ENCODE data around the gene ADAMTS8.

The ADAMTS8 gene

DNA sequence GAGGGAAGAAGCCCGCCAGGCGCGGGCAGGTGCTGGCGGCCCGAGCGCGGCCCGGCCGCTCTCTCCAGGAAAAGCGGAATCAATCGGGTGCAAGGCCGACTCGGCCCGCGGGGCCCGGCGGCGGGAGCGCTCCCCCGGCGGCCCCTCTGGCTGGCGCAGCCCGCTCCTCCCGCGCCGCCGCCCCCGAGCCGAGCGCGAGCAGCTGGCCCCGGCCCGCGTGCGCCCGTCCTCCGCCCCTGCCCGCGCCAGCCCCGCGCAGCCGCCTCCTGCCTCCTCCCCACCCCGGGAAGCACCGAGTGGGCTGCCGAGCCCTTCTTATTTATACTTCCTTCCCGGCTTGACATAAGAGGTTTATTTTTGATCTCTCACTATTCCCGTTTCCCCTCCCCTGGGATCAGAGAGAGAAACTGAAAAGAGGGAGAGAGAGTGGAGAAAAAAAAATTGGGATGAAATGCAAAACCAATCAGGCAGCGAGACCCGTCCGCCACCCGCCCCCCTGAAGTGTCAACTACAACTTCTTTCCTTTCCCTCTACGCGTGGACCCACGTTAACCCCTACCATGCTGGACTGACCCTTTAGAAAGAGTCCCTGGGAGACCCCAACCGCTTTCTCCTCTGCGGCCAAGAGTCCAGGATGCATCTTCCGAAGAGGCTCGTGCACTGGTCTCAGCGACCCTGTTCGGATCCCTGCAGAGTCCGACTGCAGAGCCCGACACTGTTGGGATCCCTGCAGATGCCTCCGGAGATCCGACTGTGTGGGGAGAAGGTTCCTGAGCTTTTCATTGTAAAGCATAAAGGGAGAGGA lies at the start of gene ADAMTS8:
ADAMTS8 (minus strand) TSS at position 294 of the 804 bp plus-strand sequence. CDS start 323 bp downstream, outside the sequence.
- no peak for DNase-seq

DNA sequence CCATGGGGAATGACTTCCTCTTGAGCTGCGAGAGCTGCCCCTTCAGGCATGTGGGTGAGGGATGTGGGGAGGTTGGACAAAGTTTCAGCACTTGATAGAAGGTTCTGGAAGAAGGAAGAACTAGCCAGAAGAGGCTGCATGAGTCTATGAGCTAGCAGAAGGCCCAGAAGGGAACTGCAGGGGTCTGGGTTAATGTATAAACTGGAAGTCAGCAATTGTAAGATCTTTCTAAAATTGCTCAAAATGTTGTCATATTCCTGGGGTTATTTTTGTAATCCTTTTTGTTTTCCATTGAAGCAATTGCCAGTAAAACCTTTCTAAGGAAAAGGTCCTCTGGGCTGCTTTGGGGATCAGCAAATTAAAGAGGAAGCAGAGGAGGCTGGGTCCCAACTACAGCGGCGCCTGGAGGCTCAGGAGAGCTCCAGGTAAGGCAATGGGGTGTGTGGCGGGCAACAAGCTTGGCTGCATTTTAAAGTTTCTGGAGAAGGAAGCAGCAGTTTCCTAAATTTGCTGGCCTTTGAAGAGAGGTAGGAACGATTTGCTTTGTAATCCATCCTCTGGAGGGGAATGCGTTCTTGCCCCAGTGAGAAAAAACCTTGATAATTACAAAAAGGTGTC lies 49.3 kb upstream of the ADAMTS8 start:
- no peak for DNase-seq

- DNase-seq, result no peak
Observed at GRCh38 chr11:130476922-130477491, 48.6 kb upstream of the ADAMTS8 start.

DNA sequence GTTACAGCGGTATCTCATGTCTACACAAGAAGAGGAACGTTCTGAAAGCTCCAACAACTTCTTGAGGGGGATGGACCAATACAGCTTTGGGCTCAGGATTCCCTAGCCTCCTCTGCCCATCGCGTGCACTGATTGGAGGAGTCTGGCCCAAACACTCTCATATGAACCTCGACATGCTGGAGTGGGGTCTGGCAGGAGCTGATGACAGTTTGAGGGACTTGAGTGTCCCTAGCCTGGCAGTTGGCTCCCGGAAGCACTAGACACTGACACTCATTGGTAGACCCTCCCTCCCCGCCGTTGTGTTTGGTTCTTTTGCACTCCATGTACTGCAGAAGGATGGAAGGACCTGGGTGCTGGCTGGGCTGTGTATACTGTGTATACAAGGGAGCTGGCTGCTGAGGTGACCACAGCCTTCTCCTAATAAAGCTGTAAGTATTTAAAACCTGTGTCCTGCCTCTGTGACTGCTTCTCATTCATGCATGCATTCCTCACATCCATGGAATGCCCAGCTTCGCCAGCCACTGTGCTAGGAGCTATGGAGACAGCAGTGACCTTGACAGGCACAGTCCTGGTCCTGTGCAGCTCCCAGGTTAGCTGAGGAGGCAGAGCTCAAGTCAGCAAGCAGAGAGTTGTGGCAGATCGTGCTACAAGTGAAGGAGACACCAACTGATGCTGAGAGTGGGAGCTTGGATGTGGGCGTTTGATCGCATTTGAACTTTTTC lies 48.0 kb upstream of the ADAMTS8 start:
- DNase-seq, result no peak

DNA sequence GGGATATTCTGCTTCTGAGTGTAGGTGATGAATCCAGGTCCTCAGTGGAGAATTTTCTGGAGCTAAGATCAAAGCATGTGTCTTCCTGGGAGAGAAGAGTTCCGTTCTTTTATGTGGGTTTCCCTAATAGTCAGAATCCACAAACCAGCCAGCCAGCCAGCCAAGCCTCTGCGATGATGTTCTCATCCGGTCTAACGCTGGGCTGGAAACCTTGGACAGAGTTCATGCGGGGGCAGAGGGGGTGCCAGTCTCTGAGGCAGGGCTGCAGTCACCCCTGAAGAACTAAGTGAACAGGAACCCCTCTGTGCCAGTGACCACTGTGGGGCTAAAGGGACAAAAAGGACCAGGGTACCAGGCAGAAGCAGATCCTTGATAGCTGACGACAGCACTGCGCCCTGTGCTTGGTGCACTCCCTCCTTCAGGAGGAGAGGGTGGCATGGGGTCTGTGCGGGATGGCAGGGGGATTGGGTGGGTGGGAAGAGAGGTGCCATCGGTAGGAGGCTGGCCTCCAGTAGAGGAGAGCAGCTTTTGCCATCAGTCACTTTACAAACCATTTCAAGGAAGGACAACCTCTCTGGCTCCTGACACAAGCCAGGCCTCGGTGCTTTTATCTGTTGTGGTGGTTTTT lies 47.1 kb upstream of the ADAMTS8 start:
- no peak for DNase-seq

DNA sequence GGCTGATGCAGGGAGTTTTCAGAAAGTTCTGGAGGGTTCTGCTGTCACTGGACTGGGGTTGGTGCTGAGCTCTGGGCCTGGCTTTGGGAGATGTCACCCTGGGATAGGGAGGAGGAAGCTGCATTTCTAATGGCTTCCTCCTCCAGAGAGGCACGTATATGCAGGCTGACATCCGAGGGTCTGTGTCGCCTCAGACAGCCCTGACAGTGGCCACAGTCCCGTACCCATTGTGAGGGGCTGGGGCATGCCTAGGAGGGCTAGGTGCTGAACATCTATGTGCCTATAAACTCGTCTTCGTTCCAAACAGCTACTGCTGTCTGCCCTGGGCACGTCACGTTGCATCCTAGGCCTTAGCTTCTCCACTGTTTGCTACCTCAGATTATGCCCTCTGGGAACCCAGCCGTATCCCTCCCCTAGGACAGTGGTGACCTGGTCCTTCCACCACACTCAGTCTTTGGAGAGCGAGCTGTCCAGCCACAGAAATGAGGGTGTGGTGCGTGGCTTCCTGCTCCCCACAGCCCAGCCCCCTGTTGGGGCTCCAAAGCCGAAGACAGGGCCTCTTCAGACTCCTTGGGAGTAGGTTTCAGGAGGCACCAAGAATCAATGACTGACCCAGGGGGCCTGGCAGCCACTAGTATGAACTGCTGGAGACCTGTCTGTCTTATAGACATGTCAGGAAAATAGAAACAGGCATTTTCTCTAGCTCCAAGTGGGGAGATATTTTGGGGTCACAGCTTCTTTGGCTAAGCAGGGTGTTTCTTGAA lies 46.4 kb upstream of the ADAMTS8 start:
- DNase-seq, result no peak

DNA sequence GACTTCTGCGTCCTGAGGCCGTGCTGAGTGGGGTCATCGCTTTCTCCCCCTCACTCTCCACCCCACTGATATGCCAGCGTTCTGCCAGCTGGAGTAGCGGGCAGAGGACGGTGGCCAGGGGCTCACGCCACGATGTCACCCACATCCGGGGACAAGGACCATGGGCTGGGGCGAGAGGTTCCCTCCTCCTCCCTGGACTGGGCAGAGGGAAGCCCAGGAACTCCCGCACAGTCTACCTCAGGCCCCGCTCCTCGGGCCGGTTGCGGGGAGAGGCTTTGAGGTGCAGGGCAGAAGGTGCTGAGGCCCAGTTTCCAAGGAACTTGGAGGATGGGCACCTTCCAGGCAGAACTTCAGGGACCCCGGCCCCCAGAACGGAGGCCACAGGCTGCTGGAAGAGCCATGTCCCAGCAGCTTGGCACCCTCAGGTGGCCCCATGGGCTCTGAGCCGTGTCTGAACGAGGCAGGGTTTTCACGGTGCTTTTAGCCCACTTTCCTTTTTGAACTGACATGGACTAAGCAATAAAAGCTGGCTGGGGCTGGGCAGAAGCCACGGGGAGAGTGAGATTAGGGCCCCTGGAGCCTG lies 45.5 kb upstream of the ADAMTS8 start:
- no peak for DNase-seq

- no peak for DNase-seq
Observed at GRCh38 chr11:130473056-130473794, 44.8 kb upstream of the ADAMTS8 start.

GRCh38 chr11:130472434-130472961 lies 44.1 kb upstream of the ADAMTS8 start:
- no peak for DNase-seq

DNA sequence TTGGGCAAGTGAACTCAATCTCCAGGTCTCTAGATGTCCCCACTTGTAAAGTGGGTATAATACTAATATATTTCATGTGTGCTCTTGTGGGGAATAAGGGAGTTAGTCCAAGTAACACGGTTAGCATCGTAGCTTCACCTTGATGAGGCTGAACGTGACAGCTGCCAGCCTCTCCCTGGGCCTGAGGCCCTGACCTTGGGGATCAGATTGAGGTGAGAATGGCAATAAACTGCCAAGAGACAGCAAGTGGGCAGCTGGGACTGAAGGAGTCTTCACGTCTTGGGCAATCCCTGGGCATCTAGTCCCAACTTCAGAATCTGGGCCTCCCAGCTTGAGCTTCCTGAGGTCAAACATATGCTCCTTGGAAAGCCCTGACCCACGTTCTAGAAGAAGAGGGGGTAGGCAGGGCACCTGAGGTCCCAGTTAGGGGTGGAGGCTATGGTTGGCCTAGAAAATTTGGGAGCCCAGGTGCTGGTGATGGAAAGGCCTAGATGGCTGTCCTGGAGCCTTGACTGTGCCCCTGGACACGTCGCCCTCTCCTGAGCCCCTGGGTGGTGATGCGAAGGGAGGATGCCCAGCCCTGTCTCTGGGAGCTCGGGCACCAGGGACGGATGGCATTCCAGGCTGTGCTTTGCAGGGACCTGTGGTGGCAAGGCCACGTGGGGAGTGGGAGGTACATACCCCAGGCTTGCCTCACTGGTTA lies 43.5 kb upstream of the ADAMTS8 start:
- no peak for DNase-seq

DNA sequence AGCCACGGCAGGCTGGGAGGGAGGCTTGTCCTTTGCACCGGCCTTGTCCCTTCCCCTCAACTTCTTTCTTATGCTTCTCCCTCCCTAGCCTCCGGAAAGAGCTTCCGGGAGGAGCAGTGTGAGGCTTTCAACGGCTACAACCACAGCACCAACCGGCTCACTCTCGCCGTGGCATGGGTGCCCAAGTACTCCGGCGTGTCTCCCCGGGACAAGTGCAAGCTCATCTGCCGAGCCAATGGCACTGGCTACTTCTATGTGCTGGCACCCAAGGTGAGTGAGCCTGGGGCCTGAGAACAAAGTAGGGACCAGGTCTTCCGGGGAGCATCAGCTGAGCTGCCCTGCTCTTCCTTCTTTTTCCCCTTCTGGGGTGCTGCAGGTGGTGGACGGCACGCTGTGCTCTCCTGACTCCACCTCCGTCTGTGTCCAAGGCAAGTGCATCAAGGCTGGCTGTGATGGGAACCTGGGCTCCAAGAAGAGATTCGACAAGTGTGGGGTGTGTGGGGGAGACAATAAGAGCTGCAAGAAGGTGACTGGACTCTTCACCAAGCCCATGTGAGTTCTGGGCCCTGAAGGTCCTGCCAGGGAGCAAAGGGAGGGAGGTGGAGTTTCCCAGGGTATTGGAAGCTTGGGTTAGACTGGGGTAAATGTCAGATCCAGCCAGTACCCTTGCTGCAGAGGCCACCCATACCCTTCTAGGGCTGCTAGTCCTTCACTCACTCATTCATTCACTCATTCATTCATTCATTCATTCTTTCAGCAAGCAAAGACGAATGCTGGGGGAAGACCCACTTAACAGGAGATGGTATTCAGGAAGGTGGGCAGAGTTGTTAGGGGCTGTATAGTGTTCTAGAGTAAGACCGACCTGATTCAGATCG lies 42.7 kb upstream of the ADAMTS8 start:
- DNase-seq, result no peak

GRCh38 chr11:130469181-130469580 lies 40.8 kb upstream of the ADAMTS8 start:
- DNase-seq, result no peak

DNA sequence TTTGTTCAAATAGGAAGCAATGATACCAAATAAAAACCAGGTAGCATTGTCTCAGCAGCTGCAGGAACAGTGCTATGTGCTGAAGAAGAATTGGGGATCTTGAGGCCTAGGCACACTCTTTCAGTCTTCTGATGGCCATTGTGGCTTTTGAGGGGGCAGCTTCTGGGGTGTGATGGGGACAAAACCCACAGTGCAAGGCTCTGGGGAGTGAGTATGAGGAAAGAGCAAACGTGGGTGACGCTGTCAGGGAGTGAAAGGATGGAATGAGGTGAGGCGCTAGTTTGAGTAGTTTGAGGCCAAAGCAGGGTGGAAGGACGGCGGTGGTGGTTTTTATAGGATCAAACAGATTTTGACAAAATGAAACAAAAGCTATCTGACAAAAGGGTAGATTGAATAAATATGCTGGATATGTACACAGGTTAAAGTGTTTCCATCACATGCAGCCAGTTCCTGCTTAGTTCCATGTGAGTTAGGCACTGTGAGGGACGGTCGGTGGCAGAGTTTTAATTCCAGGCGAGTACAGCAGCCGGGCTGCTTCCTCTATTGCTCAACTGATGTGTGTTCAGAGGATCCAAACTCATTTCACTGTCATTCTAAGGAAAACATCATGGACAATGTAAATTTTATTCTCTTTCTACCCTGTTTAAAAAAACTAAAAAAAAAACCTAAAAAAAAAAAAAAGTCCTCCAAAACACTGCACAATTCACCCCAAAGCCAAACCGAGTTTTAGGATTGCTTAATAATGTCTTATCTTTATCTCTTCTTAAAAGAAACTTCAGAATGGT lies 38.9 kb upstream of the ADAMTS8 start:
- no peak for DNase-seq

GRCh38 chr11:130465263-130465662 lies 36.9 kb upstream of the ADAMTS8 start:
- DNase-seq, result no peak

- no peak for DNase-seq
Observed at GRCh38 chr11:130464291-130464812, 35.9 kb upstream of the ADAMTS8 start.

- DNase-seq, result no peak
Observed at GRCh38 chr11:130462931-130463330, 34.5 kb upstream of the ADAMTS8 start.

- no peak for DNase-seq
Observed at GRCh38 chr11:130462101-130462885, 33.9 kb upstream of the ADAMTS8 start.
